Glomerular endothelial cell (primary cell): ENCODE measurements around the gene LAMC3. TPM values are rescaled to one million over a fixed set of nuclear protein-coding genes. Genes with fewer than 3 reads are reported as not detected.
"Not testable (repeated sequence)": the region's sequence is repeated elsewhere in the genome, so short reads cannot be mapped to it uniquely, and the experiment has no call there.

Source experiments
- DNase-seq: peaks from one replicate; pipeline ENCODE4 v3.0.0-alpha.2; 2011; ENCODE audit warnings: low read depth, low spot score; ENCODE audit errors: extremely low read depth
- total RNA-seq: library from RNA; depleted of rRNA; stranded (reverse); fragments of >200 nt; gene quantifications from 2 replicates; pipeline ENCODE4 v1.2.3, GENCODE V29; 2015

Gene LAMC3
- total RNA-seq, 1 donor from 2014 or later = 0.12 TPM

- no peak for DNase-seq
Observed at GRCh38 chr9:130990978-130991777, 17.8 kb upstream of the LAMC3 start.

- DNase-seq = no peak
Observed at GRCh38 chr9:130991778-130992681, 16.9 kb upstream of the LAMC3 start.

- no peak for DNase-seq
Observed at GRCh38 chr9:130992682-130993032, 16.3 kb upstream of the LAMC3 start.

GRCh38 chr9:130993303-130994030 is 15.5 kb upstream of the LAMC3 start:
- no peak for DNase-seq

GRCh38 chr9:130994135-130995085 is 14.6 kb upstream of the LAMC3 start:
- DNase-seq = no peak

- DNase-seq = no peak
Observed at GRCh38 chr9:130995086-130996011, 13.6 kb upstream of the LAMC3 start.

GRCh38 chr9:130996205-130996604 is 12.8 kb upstream of the LAMC3 start:
- no peak for DNase-seq

GRCh38 chr9:130996676-130997394 is 12.1 kb upstream of the LAMC3 start:
- DNase-seq = no peak

GRCh38 chr9:130997395-130997684 is 11.6 kb upstream of the LAMC3 start:
- no peak for DNase-seq

- DNase-seq = peak; percentile 10
Observed at GRCh38 chr9:130997925-130998596, 10.9 kb upstream of the LAMC3 start.

GRCh38 chr9:130998597-130999244 is 10.3 kb upstream of the LAMC3 start:
- DNase-seq = no peak

- DNase-seq = no peak
Observed at GRCh38 chr9:130999245-130999623, 9.7 kb upstream of the LAMC3 start.

- DNase-seq = not testable (repeated sequence)
Observed at GRCh38 chr9:131000526-131000925, 8.4 kb upstream of the LAMC3 start.

- DNase-seq = no peak
Observed at GRCh38 chr9:131001021-131001420, 8.0 kb upstream of the LAMC3 start.

- DNase-seq = no peak
Observed at GRCh38 chr9:131001990-131002389, 7.0 kb upstream of the LAMC3 start.

- DNase-seq = no peak
Observed at GRCh38 chr9:131006601-131007000, 2.4 kb upstream of the LAMC3 start.

- DNase-seq = no peak
Observed at GRCh38 chr9:131008086-131008485, 888 bp upstream of the LAMC3 start.

GRCh38 chr9:131008563-131008908 is 438 bp upstream of the LAMC3 start:
- DNase-seq = no peak
